NCI-H1436 (cell line): ENCODE measurements around the gene HUWE1.
"Not testable (repeated sequence)": the region's sequence is repeated elsewhere in the genome, so short reads cannot be mapped to it uniquely, and the experiment has no call there.

Experiments
- DNase-seq: peaks from one replicate; lab custom pipeline; 2025; lab: John Stamatoyannopoulos, UW

The HUWE1 gene

GRCh38 chrX:53686151-53686885 is at the start of gene HUWE1:
TSS of gene HUWE1 (minus strand) at chrX:53686719. CDS start at chrX:53654107, 32,612 bp downstream.
- peak; percentile 86 for DNase-seq

- no peak for DNase-seq
These were observed 46.3 kb upstream of the HUWE1 start for GRCh38 chrX:53732797-53733196.

- DNase-seq: no peak
These were observed 43.2 kb upstream of the HUWE1 start for GRCh38 chrX:53729751-53730150.

GRCh38 chrX:53728506-53728905 is 42.0 kb upstream of the HUWE1 start:
- DNase-seq: no peak

- DNase-seq: no peak
These were observed 38.4 kb upstream of the HUWE1 start for GRCh38 chrX:53724872-53725271.

- no peak for DNase-seq
These were observed 36.9 kb upstream of the HUWE1 start for GRCh38 chrX:53723381-53723780.

GRCh38 chrX:53721610-53722009 is 35.1 kb upstream of the HUWE1 start:
- not testable (repeated sequence) for DNase-seq

- not testable (repeated sequence) for DNase-seq
These were observed 33.1 kb upstream of the HUWE1 start for GRCh38 chrX:53719666-53720065.

- DNase-seq: no peak
These were observed 31.6 kb upstream of the HUWE1 start for GRCh38 chrX:53718073-53718472.

GRCh38 chrX:53717205-53717604 is 30.7 kb upstream of the HUWE1 start:
- no peak for DNase-seq

- no peak for DNase-seq
These were observed 30.0 kb upstream of the HUWE1 start for GRCh38 chrX:53716328-53717088.

GRCh38 chrX:53715346-53715924 is 28.9 kb upstream of the HUWE1 start:
- no peak for DNase-seq

GRCh38 chrX:53714580-53715345 is 28.2 kb upstream of the HUWE1 start:
- DNase-seq: no peak

GRCh38 chrX:53713987-53714579 is 27.6 kb upstream of the HUWE1 start:
- peak; percentile 1 for DNase-seq

GRCh38 chrX:53711436-53711835 is 24.9 kb upstream of the HUWE1 start:
- no peak for DNase-seq

GRCh38 chrX:53704854-53705253 is 18.3 kb upstream of the HUWE1 start:
- no peak for DNase-seq

GRCh38 chrX:53704294-53704693 is 17.8 kb upstream of the HUWE1 start:
- no peak for DNase-seq

- DNase-seq: peak; percentile 60
These were observed 9.5 kb upstream of the HUWE1 start for GRCh38 chrX:53695946-53696549.

GRCh38 chrX:53694642-53695041 is 8.1 kb upstream of the HUWE1 start:
- no peak for DNase-seq

- DNase-seq: no peak
These were observed 1.8 kb upstream of the HUWE1 start for GRCh38 chrX:53688300-53688699.

- no peak for DNase-seq
These were observed 808 bp downstream of the HUWE1 start for GRCh38 chrX:53685711-53686110.
